PFSK-1 (cell line): ENCODE measurements around the gene CES2.

Source experiments
- FOXP2 ChIP-seq: optimal IDR thresholded peaks from 2 replicates; pipeline ENCODE3; 2011; ENCODE audit warnings: borderline replicate concordance, control low read depth, inconsistent platforms; ENCODE audit not compliant: insufficient read depth; ENCODE audit errors: extremely low read length, extremely low read depth
- POLR2AphosphoS5 ChIP-seq: IDR thresholded peaks from 2 replicates; pipeline ENCODE4 v1.6.1; 2012; ENCODE audit warnings: low read depth, mild to moderate bottlenecking, control low read depth, low read length, moderate library complexity
- SIN3A ChIP-seq: IDR thresholded peaks from 2 replicates; pipeline ENCODE4 v1.6.1; 2012; ENCODE audit warnings: mild to moderate bottlenecking, low read length, moderate library complexity, borderline replicate concordance; ENCODE audit not compliant: insufficient read depth
- TAF1 ChIP-seq: IDR thresholded peaks from 2 replicates; pipeline ENCODE4 v1.6.1; 2012; ENCODE audit warnings: low read length, control low read depth, borderline replicate concordance; ENCODE audit not compliant: insufficient read depth
- TF ChIP-seq, protein P1 (sequence below), 2 experiments: IDR thresholded peaks; 2 replicates each; pipeline versions ENCODE4 v1.6.1 to v1.8.0; 2011 to 2012; ENCODE audit warnings: low read depth in 2 of 2, low read length in 2 of 2, control low read depth in 1 of 2, inconsistent platforms in 1 of 2, mild to moderate bottlenecking in 1 of 2, moderate library complexity in 1 of 2; ENCODE audit not compliant: insufficient read depth in 1 of 2

The CES2 gene

DNA sequence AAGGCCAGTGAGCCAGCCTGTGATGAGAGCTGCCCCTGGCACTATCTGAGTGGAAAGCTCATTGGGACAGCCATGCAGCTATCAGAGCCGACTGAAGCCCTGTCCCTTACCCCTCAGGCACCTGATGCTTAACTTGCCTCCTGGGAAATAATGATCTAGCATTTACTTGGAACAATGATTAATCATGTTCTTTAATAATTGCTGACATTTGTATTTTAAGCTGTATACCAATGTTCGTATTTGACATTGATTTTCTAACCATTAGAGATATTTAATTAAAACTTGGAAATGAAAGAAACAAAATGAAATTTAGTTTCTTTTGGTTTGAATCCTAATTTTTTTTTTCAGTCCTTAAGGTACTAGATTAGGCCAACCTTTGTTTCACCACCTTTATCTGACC lies 44.5 kb upstream of the CES2 start:
- TF ChIP-seq SIN3A = no peak
- no peak for TF ChIP-seq FOXP2
- TF ChIP-seq, protein P1, sequence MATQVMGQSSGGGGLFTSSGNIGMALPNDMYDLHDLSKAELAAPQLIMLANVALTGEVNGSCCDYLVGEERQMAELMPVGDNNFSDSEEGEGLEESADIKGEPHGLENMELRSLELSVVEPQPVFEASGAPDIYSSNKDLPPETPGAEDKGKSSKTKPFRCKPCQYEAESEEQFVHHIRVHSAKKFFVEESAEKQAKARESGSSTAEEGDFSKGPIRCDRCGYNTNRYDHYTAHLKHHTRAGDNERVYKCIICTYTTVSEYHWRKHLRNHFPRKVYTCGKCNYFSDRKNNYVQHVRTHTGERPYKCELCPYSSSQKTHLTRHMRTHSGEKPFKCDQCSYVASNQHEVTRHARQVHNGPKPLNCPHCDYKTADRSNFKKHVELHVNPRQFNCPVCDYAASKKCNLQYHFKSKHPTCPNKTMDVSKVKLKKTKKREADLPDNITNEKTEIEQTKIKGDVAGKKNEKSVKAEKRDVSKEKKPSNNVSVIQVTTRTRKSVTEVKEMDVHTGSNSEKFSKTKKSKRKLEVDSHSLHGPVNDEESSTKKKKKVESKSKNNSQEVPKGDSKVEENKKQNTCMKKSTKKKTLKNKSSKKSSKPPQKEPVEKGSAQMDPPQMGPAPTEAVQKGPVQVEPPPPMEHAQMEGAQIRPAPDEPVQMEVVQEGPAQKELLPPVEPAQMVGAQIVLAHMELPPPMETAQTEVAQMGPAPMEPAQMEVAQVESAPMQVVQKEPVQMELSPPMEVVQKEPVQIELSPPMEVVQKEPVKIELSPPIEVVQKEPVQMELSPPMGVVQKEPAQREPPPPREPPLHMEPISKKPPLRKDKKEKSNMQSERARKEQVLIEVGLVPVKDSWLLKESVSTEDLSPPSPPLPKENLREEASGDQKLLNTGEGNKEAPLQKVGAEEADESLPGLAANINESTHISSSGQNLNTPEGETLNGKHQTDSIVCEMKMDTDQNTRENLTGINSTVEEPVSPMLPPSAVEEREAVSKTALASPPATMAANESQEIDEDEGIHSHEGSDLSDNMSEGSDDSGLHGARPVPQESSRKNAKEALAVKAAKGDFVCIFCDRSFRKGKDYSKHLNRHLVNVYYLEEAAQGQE (IDR thresholded peaks at IDR 0.05; ENCODE audit: insufficient read depth in 1 of 2, low read depth in 2 of 2, low read length in 2 of 2) = no peak
- no peak for TF ChIP-seq POLR2AphosphoS5
- TF ChIP-seq TAF1 = no peak

DNA sequence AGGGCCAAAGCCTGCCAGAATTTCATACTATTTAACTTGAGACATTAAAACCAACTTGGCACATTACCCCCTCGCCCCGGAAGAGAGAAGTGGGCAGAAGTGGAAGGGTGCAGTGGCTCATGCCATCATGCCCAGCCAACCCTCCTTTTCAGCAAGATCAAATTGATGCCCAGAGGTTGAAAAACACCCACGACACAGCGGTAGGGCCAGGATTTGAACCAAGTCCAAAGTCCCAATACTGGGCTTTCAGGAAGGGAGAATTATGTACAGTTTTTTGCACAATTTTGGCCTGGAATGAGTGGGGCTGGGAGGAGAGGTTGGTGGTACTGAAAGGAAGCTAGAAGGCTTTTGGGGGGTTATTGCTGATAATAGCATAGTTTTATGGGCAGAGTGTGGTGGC lies 44.0 kb upstream of the CES2 start:
- TF ChIP-seq TAF1 (no peak), POLR2AphosphoS5 (no peak), SIN3A (no peak), FOXP2 (no peak)
- TF ChIP-seq, protein P1 (IDR thresholded peaks at IDR 0.05; ENCODE audit: insufficient read depth in 1 of 2, low read depth in 2 of 2, low read length in 2 of 2) = no peak

DNA sequence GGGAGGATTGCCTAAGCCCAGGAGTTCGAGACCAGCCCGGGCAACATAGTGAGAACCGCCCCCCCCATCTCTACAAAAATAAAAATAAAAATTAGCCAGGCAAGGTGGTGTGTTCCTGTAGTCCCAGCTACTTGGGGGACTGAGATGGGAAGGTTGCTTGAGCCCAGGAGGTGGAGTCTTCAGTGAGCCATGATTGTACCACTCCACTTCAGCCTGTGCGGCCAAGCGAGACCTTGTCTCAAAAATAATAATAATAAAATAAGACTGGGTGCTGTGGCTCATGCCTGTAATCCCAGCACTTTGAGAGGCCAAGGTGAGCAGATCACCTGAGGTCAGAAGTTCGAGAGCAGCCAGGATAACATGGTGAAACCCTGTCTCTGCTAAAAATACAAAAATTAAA lies 43.5 kb upstream of the CES2 start:
- no peak for TF ChIP-seq FOXP2
- TF ChIP-seq POLR2AphosphoS5 = no peak
- TF ChIP-seq, protein P1 (IDR thresholded peaks at IDR 0.05; ENCODE audit: insufficient read depth in 1 of 2, low read depth in 2 of 2, low read length in 2 of 2) = no peak
- no peak for TF ChIP-seq TAF1
- TF ChIP-seq SIN3A = no peak

DNA sequence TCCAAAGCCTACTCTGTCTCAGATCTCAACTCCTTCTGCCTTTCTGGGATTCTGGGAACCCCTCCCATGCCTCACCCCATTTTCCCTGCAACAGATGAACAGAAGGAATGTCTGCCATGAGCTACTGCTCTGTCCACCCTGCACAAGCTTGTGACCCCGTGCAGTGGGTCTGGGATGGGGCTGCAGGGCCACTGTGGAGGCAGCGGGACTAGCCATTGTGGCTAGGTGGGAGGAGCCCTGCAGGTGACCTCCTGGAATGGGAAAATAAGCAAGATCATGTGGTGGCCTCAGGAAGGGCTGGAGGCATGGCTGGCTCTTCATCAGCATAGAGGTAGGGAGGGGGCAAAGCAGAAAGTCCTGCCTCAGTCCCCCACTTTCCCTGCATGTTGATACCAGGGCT lies 41.3 kb upstream of the CES2 start:
- no peak for TF ChIP-seq TAF1
- TF ChIP-seq, protein P1 (IDR thresholded peaks at IDR 0.05; ENCODE audit: insufficient read depth in 1 of 2, low read depth in 2 of 2, low read length in 2 of 2) = no peak
- no peak for TF ChIP-seq POLR2AphosphoS5
- TF ChIP-seq SIN3A = no peak
- TF ChIP-seq FOXP2 = no peak
